Cardiac muscle cell (in vitro differentiated cells and primary cell): ENCODE results near the gene RUBCNL. TPM values are rescaled to one million over a fixed set of nuclear protein-coding genes. Genes with fewer than 3 reads are reported as not detected.

Experiments used
- DNase-seq, 2 donors: peaks; one replicate each; pipeline versions ENCODE4 v3.0.0 to v3.0.0-alpha.2; 2010 to 2017; ENCODE audit warnings: low read depth in 1 of 2, low spot score in 1 of 2
- H3K27ac ChIP-seq: fragments of 200-600 bp; sonication (generic); 2 replicates; pipeline ENCODE4 v1.5.1; 2016
- H3K27me3 ChIP-seq: fragments of 200-600 bp; sonication (generic); 2 replicates; pipeline ENCODE4 v1.6.0; 2016; ENCODE audit warnings: control low read depth
- H3K36me3 ChIP-seq: fragments of 200-600 bp; sonication (generic); 2 replicates; pipeline ENCODE4 v1.5.1; 2016; ENCODE audit warnings: control low read depth
- H3K4me1 ChIP-seq: fragments of 200-600 bp; sonication (generic); 2 replicates; pipeline ENCODE4 v1.8.1; 2017; ENCODE audit warnings: low read depth, mild to moderate bottlenecking, mixed run types
- H3K4me3 ChIP-seq: fragments of 200-600 bp; sonication (generic); 2 replicates; pipeline ENCODE4 v1.5.1; 2016; ENCODE audit warnings: mild to moderate bottlenecking
- H3K9me3 ChIP-seq: fragments of 200-600 bp; sonication (generic); 2 replicates; pipeline ENCODE4 v1.5.1; 2017; ENCODE audit warnings: low read depth, mild to moderate bottlenecking, control low read depth
- CTCF ChIP-seq: IDR thresholded peaks from 2 replicates; pipeline ENCODE4 v1.5.1; 2012; ENCODE audit warnings: low read depth, mild to moderate bottlenecking, low read length
- polyA plus RNA-seq: library from polyadenylated mRNA; unstranded; fragments of >200 nt; fragmentation: Nextera tagmentation; extraction: Ambion mirVana; gene quantifications from 2 replicates; pipeline ENCODE4 v1.2.1, GENCODE V29; 2016
- total RNA-seq: library from RNA; depleted of rRNA; stranded (reverse); fragments of >200 nt; gene quantifications from 2 replicates; pipeline ENCODE4 v1.2.3, GENCODE V29; 2016

RUBCNL gene
- total and polyA plus RNA-seq, 2 experiments from 2014 or later: 0.67 to 1.5 TPM

DNA sequence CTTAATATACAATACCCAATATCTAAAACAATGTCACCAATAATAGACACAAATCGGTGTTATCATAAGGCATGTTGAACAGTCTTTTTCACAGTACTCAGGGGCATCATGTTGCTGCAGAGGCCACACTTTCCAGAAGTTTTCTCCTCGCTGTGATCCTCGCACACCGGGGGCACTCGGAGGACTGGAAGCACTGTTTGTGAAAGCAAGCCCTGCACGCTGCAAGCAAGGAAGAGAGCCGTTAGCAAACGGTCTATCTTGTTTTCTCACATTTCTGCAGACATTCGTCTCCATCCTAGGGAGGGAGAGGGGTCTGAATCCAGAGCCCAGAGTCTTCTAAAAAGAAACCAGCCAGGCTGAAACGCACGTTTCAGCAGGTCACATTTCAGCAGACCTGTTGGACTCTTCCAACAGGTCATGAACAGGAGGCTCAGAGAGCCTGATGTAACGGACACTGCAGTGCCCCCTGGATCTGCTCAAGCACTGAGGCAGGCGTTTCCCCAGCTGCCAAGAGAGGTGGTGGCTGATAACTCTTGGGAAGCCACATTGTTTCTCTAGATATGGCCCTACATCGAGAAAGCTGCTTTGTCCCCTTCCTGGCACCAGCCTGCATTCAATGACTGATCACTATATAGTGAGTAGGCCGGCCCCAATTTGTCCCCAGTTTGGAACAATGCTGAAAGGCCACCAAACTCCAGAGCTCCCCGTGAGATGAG lies 43.6 kb downstream of the RUBCNL start:
- TF ChIP-seq CTCF: no peak
- Histone ChIP-seq H3K9me3 (no peaks in the 10 kb centered on the region), H3K4me3 (no peak overlapping the region), H3K27me3 (no peaks in the 10 kb centered on the region), H3K27ac (no peak overlapping the region), H3K4me1 (no peaks in the 10 kb centered on the region), H3K36me3 (no peaks in the 10 kb centered on the region)
- DNase-seq: no peak

DNA sequence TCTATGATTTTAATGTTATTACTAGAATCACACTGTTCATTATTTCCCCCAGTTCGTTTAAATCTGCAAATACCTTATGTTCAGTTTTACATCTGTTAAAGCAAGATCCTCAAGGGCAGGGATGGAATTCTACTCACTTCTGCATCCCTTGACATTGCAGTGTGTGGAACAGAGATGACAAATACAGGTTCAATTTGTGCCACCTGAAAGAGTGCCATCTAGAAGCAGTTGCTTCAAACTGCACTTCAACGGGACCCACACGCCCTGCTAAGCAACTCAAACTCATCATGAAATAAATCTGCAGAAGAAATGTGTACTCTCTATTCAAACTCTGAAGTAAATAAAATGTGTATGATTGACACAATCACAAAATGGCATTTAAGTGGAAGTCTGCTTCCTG lies 44.5 kb downstream of the RUBCNL start:
- H3K9me3 ChIP-seq: no peaks in the 10 kb centered on the region
- H3K27ac ChIP-seq: no peak overlapping the region
- H3K27me3 ChIP-seq: no peaks in the 10 kb centered on the region
- H3K4me3 ChIP-seq: no peak overlapping the region
- no peak for TF ChIP-seq CTCF
- no peaks in the 10 kb centered on the region for H3K36me3 ChIP-seq
- H3K4me1 ChIP-seq: peaks cover 2% of the 10 kb centered on the region
- DNase-seq: no peak

- no peak overlapping the region for H3K27ac ChIP-seq
- H3K27me3 ChIP-seq: no peaks in the 10 kb centered on the region
- DNase-seq: peak in 1 of 2 donors; percentile 33
- H3K4me1 ChIP-seq: peaks cover 3% of the 10 kb centered on the region
- H3K9me3 ChIP-seq: no peaks in the 10 kb centered on the region
- no peak overlapping the region for H3K4me3 ChIP-seq
- H3K36me3 ChIP-seq: no peaks in the 10 kb centered on the region
- TF ChIP-seq CTCF: no peak
These were observed 45.8 kb downstream of the RUBCNL start for GRCh38 chr13:46341112-46341711.

- DNase-seq: no peak
- H3K27me3 ChIP-seq: no peaks in the 10 kb centered on the region
- H3K27ac ChIP-seq: no peak overlapping the region
- H3K9me3 ChIP-seq: no peaks in the 10 kb centered on the region
- H3K4me1 ChIP-seq: peaks cover 3% of the 10 kb centered on the region
- TF ChIP-seq CTCF: no peak
- H3K4me3 ChIP-seq: no peak overlapping the region
- H3K36me3 ChIP-seq: no peaks in the 10 kb centered on the region
These were observed 46.4 kb downstream of the RUBCNL start for GRCh38 chr13:46340631-46341111.

DNA sequence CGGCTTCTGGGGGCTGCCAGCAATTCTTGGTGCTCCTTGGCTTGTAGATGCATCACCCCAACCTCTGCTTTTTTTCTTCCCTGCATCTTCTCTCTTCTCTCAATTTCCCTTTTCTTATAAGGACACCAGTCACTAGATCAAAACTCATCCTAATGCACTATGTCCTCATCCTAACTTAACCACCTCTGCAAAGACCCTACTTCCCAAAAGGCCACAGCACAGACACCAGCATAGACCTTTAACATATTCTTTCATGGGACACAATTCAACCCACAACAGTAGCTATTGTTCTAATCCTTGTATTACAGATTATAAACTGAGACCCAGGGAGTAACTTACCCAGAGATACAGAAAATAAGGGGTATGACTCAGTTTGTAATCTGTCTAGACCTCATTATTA lies 47.0 kb downstream of the RUBCNL start:
- H3K9me3 ChIP-seq: no peaks in the 10 kb centered on the region
- TF ChIP-seq CTCF: no peak
- H3K27ac ChIP-seq: no peak overlapping the region
- no peaks in the 10 kb centered on the region for H3K36me3 ChIP-seq
- DNase-seq: no peak
- peaks cover 3% of the 10 kb centered on the region for H3K4me1 ChIP-seq
- no peaks in the 10 kb centered on the region for H3K27me3 ChIP-seq
- H3K4me3 ChIP-seq: no peak overlapping the region
